Measurements from ENCODE around the gene CRIM1. TPM values are rescaled to one million over a fixed set of nuclear protein-coding genes. Genes with fewer than 3 reads are reported as not detected.

Gene CRIM1
- polyA plus RNA-seq, 10 donors = 18.7 to 42.8 (median 21.4) TPM

- peak in 2 of 3 donors; percentile 50 to 75 for DNase-seq
Observed at GRCh38 chr2:36455788-36456187, 100.2 kb downstream of the CRIM1 start.

DNA sequence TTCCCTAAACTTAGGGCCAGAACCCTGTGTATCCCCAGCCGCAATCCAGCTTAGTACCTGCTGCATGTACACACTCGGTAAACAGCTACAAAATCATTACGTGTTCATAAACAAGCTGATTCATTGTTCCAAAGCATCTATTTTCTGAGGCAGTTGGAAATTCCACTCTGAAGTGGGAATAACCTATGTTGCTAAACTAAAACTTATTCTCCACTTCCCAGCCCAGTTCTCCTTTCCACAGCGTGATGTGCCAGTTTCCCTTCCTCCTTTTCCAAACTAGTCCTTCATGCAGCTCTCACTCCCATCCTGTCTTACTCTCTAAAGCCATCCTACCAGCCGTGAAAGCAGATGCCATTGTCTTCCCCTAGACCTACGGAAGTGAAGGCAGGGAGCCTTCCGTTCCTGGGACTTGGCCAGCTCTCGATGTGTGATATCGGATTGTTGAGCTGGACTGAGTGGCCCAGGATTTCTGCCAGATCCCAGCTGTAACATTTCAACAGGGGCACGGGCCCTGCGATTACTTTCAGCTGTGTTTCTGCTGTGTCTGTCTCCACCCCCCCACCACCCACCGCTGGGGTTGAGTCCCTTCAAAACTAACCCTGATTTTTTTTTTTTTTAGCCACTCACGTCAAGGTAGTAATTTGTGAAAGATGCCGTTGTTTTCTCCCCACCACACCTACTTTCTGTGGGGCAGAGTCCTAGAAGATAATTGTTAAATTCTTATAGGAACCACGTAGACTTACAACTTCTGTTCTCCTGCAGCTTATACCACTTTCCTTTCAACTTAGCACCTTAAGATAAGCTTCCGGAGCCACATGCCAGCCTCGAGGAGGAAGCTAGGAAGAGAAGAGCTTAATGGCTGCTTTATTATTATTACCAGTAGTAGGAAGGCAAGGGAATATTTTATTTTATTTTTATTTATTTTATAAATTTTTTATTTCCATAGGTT, 100.9 kb downstream of the CRIM1 start:
- peak; percentile 57 to 82 (median 68) for DNase-seq

GRCh38 chr2:36458106-36458505, 102.5 kb downstream of the CRIM1 start:
- no peak for DNase-seq

- no peak for DNase-seq
Observed at GRCh38 chr2:36459725-36460137, 104.2 kb downstream of the CRIM1 start.

DNA sequence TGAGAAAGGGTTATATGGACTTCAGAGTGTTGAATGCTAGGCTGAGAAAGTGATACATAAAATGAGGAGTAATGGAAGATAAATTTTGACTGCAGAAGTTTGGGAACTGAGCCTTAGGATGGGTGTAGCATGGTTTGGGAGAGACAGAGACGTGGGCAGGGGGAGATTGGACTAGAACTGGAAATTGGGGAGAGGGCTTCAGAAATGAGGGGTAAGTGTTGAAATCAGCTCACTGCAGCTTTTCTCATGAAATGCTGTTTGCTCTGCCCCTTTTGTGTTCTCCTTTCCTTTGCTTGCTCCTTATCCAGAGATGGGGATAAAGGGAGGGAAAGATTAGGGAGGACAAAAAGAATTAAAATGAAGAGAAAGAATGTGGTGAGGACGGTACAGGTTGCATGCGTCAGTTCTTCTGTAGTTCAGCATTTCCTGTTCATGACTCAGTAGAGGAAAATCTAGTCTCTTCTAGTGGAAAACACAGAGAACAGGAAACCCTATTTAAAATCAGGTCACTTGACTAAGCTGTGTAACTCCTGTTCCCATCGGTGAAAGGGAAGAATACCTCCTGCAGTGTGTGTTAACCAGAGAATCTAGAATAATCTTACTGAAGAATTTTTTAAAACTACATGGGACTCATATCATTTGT, 105.6 kb downstream of the CRIM1 start:
- peak in 2 of 3 donors; percentile 21 to 87 for DNase-seq

DNA sequence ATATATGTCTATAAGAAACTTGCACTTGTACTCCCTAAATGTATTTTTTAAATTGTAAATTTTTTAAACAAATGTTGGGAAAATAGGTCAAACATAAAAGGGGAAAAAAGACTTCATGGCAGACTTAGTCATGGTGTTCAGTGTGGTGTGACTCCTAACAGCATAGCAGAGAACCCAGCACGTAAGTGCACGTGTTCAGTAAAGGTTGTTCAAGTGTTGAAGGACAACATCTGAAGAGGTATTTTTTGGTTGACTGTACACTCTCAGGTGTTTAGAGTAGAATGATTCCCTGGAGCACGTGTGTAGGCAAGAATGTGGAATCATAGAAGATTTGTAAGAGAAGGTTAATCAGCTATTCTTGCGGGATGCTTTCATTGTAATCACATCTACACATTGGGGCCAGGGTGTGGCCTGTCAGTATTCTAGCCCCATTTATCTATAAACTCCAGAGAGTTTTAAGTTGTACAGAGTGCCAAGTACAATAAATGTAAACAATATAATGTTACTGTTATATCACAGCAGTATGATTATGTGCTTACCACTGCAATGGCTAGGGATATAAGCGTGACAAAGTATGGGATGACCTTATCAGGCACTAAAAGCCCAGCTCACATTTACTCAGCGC, 106.8 kb downstream of the CRIM1 start:
- no peak for DNase-seq

DNA sequence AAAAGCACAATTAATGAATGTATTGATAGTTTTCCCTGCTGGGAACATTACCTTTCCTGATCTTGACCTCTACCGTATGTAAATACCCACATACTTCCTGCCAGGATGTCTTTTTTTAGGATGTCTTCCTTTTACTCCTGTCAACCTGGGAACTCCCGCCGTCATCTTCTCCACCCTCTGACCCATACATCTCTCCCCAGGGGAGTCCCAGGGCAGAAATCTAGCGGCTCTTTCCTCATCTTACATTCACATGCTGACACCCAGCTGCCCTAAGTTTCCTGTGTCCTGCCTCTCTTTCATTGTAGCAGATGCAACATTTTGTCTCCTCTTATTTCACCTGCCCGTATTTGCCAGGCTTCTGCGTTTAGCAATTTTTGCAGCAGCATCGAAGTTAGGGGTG, 107.8 kb downstream of the CRIM1 start:
- no peak for DNase-seq

- DNase-seq = no peak
Observed at GRCh38 chr2:36464006-36464721, 108.6 kb downstream of the CRIM1 start.

DNA sequence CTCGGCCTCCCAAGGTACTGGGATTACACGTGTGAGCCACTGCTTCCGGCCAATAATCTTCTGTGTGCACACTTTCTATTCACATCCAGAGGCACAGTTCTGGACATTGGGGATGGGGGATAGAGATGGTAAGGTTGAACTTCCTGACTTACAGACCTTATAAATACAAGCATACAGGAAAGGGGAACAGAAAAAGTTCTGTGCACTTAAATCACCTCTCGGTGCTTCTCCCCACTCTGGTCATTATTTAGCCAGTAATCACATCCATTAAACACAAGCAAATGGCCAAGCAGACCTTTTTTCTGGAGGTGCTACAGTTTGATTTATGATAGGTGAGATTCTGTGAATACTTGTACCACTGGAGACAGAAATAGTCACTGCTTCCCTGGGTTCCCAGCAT, 110.6 kb downstream of the CRIM1 start:
- DNase-seq = no peak

GRCh38 chr2:36468463-36469105, 113.0 kb downstream of the CRIM1 start:
- peak in 2 of 3 donors; percentile 62 to 72 for DNase-seq

DNA sequence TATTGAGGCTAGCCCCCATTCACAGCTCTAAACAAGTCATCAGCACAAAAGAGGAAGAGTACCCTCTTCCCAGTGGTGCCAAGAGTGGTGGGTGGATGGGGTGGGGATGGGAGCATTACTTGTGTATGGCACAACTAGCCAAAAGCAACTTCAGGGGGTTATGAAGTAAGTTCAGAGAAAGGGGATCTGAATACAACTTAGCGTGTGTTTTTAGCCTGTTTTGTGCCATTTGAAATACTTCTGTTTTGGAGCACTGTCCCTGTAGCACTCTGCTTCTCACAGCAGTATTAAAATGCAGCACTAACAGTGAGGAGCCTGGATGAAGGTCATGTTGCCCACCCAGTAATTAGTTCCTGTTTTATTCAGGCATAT, 113.5 kb downstream of the CRIM1 start:
- DNase-seq = no peak

DNA sequence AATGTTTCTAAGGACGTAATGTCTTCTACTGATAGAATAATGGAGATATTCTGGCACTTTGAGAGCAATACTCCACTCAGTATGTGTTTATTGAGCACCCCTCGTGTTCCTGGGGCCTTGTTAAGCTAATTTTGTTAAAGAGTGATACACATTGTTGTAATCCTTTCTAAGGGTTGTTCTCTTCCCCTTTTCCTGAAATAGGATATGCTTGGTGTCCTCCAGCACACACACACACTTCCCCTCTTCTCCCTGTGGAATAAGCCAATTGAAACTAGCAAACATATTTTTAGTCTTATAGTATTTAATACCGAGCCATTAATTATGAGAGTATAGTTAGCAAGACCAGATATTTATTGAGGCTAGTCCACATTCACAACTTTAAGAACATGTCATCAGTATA, 114.1 kb downstream of the CRIM1 start:
- DNase-seq = peak in 1 of 3 donors; percentile 53

DNA sequence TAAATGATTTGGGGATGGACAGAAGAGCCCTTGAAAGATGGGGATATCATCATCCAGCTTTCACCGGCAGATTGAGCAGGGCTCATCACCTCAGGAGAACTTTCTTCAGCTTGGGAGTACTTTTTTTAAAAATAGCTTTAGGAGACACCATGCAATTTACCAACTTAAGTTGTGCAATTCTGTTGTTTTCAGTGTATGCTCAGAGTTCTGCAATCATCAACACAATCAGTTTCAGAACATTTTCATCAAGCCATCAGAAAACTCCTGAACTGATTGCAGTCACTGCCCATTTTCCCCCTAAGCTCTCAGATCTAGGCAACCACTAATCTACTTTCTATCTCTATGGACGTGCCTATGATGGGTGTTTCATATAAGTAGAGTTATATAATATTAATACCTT, 117.7 kb downstream of the CRIM1 start:
- no peak for DNase-seq

DNA sequence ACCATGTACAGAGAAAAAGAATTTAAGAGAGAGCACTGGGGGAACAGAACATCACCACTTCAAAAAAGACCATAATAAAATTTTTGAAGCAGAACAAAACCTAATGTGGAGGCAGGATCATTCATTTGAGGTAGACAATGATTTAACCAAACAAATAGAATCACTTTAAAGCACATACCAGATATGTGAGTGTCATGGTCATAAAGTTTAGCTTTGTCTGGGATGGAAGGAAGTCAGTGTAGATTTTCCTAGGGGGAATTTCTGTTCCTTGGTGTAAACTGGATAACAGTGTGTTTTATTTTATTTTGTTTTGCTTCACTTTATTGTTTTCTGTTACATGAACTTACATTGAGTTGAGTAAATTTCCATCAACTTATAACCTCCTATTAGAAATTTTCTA, 120.8 kb downstream of the CRIM1 start:
- DNase-seq = no peak

GRCh38 chr2:36477315-36477714, 121.7 kb downstream of the CRIM1 start:
- no peak for DNase-seq

- no peak for DNase-seq
Observed at GRCh38 chr2:36477746-36478145, 122.2 kb downstream of the CRIM1 start.

- peak; percentile 39 to 91 (median 85) for DNase-seq
Observed at GRCh38 chr2:36478332-36478738, 122.8 kb downstream of the CRIM1 start.

DNA sequence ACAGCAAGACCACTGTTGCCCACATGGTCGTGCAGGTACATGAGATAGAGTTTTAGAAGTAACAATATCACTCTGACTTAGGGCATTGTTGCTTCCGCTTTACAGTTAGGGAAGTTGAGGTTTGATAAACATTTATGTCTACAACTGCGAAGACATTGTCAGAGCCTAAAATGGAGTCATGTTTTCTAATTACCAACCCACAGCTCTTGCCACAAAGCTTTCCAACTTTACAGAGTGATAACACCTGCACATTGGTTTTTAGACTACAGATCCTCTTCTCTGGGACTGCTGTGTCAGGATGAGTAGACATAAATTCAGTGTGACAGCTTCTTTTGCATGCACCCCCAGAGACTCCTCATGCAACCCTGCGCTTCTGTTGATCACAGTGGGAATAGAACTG, 123.4 kb downstream of the CRIM1 start:
- no peak for DNase-seq

DNA sequence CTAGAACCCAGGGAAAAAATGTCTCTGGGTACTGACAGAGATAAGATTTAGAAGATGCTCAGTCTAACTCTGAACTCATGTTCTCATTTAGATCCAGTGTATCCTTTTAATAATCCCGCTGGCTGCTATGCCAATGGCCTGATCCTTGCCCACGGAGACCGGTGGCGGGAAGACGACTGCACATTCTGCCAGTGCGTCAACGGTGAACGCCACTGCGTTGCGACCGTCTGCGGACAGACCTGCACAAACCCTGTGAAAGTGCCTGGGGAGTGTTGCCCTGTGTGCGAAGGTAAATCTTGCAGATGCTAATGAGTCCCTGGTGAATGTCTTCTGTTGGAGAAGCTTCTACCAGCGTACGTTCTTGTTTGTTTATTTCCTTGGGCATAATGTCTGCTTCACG, 123.8 kb downstream of the CRIM1 start:
- no peak for DNase-seq

GRCh38 chr2:36480028-36480427, 124.5 kb downstream of the CRIM1 start:
- DNase-seq = no peak

DNA sequence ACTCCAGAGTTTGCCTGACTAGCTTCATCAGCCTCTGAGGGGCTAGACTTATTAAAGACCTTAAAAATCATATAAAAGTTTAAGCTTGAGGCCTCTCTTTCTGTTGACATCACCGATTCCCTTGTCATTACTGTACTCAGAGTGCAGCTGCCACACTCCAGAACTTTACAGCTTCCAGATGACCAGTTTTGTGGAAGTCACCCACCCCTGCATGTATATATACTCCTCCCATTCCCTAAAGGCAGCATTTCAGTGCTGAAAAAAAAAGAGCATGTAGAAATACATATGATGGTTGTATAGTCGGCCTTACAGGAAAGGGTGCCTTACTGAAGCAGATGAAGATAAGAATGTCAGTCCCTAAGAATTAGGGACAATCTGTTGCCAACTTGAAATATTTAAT, 125.1 kb downstream of the CRIM1 start:
- DNase-seq = peak in 1 of 3 donors; percentile 74

Measured in muscle of back (tissue), 11 donors.